RPMI8226 (cell line): ENCODE data around the gene ZBED2.

ENCODE experiments used
- DNase-seq: peaks from one replicate; pipeline ENCODE4 v3.0.0-alpha.2; 2015

Gene ZBED2

GRCh38 chr3:111570404-111571030, 24.6 kb downstream of the ZBED2 start:
- DNase-seq, result no peak

GRCh38 chr3:111568911-111569310, 26.2 kb downstream of the ZBED2 start:
- no peak for DNase-seq

DNA sequence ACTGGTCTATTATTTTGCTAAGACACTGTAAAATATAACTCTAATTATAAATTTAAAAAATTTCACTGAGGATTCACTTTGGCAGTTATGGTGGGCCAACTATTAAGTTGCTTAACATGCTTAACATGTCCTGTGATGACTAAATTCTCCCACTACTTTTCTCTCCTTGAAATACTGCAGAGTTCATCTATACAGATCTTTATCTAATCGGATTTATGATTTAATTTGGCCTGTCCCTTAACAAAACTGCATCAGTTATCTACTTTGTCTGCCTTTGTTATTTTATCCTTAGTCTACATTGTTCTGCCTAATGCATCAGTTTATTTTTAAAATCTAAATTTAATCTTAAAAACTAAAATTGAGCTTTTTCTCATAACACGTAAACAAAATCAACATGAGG, 26.8 kb downstream of the ZBED2 start:
- DNase-seq, result no peak

DNA sequence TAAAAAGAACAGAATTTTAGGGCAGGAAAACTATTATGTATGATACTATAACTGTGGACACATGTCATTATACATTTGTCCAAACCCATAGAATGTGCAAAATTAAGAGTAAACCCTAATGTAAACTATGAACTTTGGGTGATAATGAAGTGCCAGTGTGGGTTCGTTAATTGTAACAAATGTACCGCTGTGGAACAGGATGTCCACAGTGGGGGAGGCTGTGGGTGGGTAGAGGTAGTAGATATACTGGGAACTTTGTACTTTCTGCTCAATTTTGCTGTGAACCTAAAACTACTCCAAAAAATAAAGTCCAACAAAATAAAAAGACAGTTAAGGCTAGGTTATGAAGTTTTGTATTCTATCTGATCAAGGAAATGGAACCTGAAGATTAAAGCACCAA, 28.3 kb downstream of the ZBED2 start:
- no peak for DNase-seq

DNA sequence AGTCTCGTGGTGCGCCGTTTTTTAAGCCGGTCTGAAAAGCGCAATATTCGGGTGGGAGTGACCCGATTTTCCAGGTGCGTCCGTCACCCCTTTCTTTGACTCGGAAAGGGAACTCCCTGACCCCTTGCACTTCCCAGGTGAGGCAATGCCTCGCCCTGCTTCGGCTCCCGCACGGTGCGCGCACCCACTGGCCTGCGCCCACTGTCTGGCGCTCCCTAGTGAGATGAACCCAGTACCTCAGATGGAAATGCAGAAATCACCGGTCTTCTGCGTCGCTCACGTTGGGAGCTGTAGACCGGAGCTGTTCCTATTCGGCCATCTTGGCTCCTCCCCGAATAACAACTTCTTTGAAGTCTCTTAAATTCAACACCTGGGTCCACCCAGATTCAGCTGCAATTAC, 33.2 kb downstream of the ZBED2 start:
- peak; percentile 17 for DNase-seq

- no peak for DNase-seq
Measured at GRCh38 chr3:111548756-111549155, 46.4 kb downstream of the ZBED2 start.

DNA sequence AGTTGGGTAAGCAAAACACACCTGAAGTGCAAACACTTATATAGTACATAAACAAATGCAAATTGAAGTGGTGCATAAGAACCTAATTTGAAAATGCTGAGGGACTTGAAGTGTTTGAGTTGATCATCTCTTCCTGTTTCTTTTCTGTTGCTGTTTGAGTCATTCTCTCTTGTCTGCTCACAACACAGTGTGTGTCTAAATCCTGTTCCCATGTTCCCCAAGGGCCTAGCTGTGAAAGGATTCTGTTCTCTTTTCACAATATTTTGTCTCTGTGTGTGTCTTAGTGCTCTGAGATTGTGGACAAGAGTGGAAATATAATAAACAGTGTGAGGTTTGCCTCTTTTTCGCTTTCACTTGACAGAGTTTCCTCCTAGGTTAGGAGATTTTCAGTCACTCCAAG, 47.1 kb downstream of the ZBED2 start:
- no peak for DNase-seq

DNA sequence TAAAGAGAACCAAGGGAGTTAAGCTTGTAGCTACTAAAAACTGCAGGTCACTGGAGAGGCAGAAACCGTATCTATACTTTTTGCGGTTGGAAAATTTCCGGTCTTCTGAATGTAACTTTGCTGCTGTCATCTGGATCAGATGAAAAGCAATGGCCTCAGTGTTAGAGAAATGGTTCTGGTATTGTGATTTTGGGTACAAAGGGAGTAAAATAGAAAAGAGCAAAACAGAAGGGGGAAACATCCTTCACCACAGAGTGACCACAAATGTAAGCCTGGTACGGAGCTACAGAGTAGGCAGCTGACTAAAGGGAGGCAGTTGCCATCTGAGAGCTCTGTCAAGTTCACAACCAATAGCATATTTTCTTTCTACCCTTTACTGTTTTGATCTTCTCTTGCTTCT, 47.5 kb downstream of the ZBED2 start:
- DNase-seq, result peak; percentile 46

- no peak for DNase-seq
Measured at GRCh38 chr3:111545349-111545748, 49.8 kb downstream of the ZBED2 start.
